Karpas-422 (cell line): ENCODE data around the gene NCKAP5. TPM values are rescaled to one million over a fixed set of nuclear protein-coding genes. Genes with fewer than 3 reads are reported as not detected.

ENCODE experiments used
- DNase-seq: peaks from one replicate; pipeline ENCODE4 v3.0.0-alpha.2; 2015
- H2AFZ ChIP-seq: fragments of 200-600 bp; sonication (generic); 2 replicates; pipeline ENCODE4 v1.6.1; 2014; ENCODE audit warnings: antibody characterized with exemption, low read length, mixed read lengths
- H3K27ac ChIP-seq: fragments of 200-600 bp; sonication (generic); 2 replicates; pipeline ENCODE4 v1.5.1; 2014; ENCODE audit warnings: mild to moderate bottlenecking, low read length, moderate library complexity
- H3K27me3 ChIP-seq: fragments of 200-600 bp; sonication (generic); 2 replicates; pipeline ENCODE4 v1.6.1; 2014; ENCODE audit warnings: low read length, mixed read lengths
- H3K36me3 ChIP-seq: fragments of 200-600 bp; sonication (generic); 2 replicates; pipeline ENCODE4 v1.6.1; 2014; ENCODE audit warnings: low read length, mixed read lengths; ENCODE audit not compliant: insufficient read depth
- H3K4me1 ChIP-seq: fragments of 200-600 bp; sonication (generic); 2 replicates; pipeline ENCODE4 v1.6.1; 2014; ENCODE audit warnings: mild to moderate bottlenecking, low read length, mixed read lengths
- H3K4me2 ChIP-seq: fragments of 200-600 bp; sonication (generic); 2 replicates; pipeline ENCODE4 v1.6.1; 2014; ENCODE audit warnings: low read length, low read depth, mild to moderate bottlenecking; ENCODE audit not compliant: poor library complexity, severe bottlenecking
- H3K4me3 ChIP-seq: fragments of 200-600 bp; sonication (generic); 2 replicates; pipeline ENCODE4 v1.5.1; 2014; ENCODE audit warnings: mild to moderate bottlenecking, antibody characterized with exemption, low read length, mixed read lengths
- H3K79me2 ChIP-seq: fragments of 200-600 bp; sonication (generic); 2 replicates; pipeline ENCODE4 v1.6.1; 2014; ENCODE audit warnings: mild to moderate bottlenecking, low read length, mixed read lengths
- H3K9ac ChIP-seq: fragments of 200-600 bp; sonication (generic); 2 replicates; pipeline ENCODE4 v1.6.0; 2014; ENCODE audit warnings: low read length
- H3K9me2 ChIP-seq: fragments of 200-600 bp; sonication (generic), shearing (Covaris generic); replicated peaks from 2 replicates; pipeline ENCODE4 v1.6.0; 2014; ENCODE audit warnings: mild to moderate bottlenecking, low read length, moderate library complexity; ENCODE audit not compliant: insufficient read depth
- H3K9me3 ChIP-seq: fragments of 300-700, 200-600 bp; sonication (generic); 2 replicates; pipeline ENCODE4 v1.6.1; 2014; ENCODE audit warnings: low read length, mixed read lengths
- H4K20me1 ChIP-seq: fragments of 200-600 bp; sonication (generic); 2 replicates; pipeline ENCODE4 v1.6.1; 2014; ENCODE audit warnings: mild to moderate bottlenecking, antibody characterized with exemption, low read length, low read depth; ENCODE audit not compliant: insufficient read depth
- total RNA-seq: library from RNA; depleted of rRNA; stranded (reverse); fragments of >200 nt; shearing (Covaris generic); gene quantifications from 2 replicates; pipeline ENCODE4 v1.2.3, GENCODE V29; 2014; ENCODE audit warnings: low replicate concordance

The NCKAP5 gene
- total RNA-seq, 1 experiment from 2014 or later: not detected

DNA sequence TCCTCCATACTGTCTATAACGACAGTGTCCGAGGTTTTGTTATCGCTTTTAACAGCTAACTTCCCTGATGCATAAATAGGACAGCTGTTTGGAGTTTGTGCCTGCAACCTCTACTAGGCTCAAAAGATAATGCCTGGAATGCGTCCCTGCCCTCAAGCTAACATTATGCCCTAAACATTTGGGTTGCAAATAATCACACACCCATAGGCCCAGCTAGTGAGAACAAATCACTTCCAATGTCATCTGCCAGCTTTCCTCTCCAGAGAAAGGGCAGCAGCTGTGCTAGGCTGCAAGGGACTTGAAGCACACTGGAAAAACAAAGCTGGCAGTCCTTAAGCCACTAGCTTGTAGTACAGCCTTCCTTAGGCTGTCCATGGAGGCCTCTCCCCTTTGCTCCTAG lies 696.4 kb downstream of the NCKAP5 start:
- Histone ChIP-seq H3K79me2 (no peaks in the 10 kb centered on the region), H2AFZ (no peak overlapping the region), H3K4me3 (no peak overlapping the region), H3K4me1 (no peaks in the 10 kb centered on the region), H3K27ac (no peak overlapping the region), H4K20me1 (no peaks in the 10 kb centered on the region), H3K9me2 (no peaks in the 10 kb centered on the region), H3K36me3 (no peaks in the 10 kb centered on the region), H3K9ac (no peak overlapping the region), H3K4me2 (no peak overlapping the region), H3K9me3 (no peaks in the 10 kb centered on the region), H3K27me3 (no peaks in the 10 kb centered on the region)
- DNase-seq: no peak

- Histone ChIP-seq H3K4me2 (no peak overlapping the region), H3K27ac (no peak overlapping the region), H3K4me3 (no peak overlapping the region), H3K9me2 (no peaks in the 10 kb centered on the region), H3K4me1 (no peaks in the 10 kb centered on the region), H3K9ac (no peak overlapping the region), H3K79me2 (no peaks in the 10 kb centered on the region), H2AFZ (no peak overlapping the region), H3K36me3 (no peaks in the 10 kb centered on the region), H3K9me3 (no peaks in the 10 kb centered on the region), H3K27me3 (0 out of 2 replicates have a peak, but pooled peaks cover 5% of the 10 kb centered on the region), H4K20me1 (no peaks in the 10 kb centered on the region)
- DNase-seq: no peak
These were observed 704.3 kb downstream of the NCKAP5 start for GRCh38 chr2:132863961-132864360.

DNA sequence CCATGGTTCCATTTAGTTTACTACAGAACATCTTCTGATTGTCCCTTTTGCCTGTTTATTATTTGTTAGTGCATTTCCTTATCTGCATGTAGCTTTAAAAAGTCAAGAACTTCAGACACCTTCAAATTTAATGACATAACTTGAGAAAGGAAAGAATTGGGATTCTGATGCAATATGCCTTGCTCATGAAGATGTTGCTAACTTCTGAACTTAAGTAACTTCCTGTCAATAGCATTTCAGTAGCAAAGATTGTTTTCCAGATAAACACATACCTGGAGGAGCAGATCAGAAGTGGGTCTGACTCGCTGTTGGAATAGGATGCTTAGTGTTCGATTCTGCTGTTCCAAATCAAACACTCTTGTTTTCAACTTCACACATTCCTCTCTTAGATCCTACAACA lies 708.0 kb downstream of the NCKAP5 start:
- Histone ChIP-seq H3K4me3 (no peak overlapping the region), H4K20me1 (no peaks in the 10 kb centered on the region), H3K79me2 (no peaks in the 10 kb centered on the region), H3K4me1 (no peaks in the 10 kb centered on the region), H3K36me3 (no peaks in the 10 kb centered on the region), H3K27me3 (0 out of 2 replicates have a peak, but pooled peaks cover 5% of the 10 kb centered on the region), H3K9me2 (no peaks in the 10 kb centered on the region), H3K4me2 (no peak overlapping the region), H3K27ac (no peak overlapping the region), H3K9ac (no peak overlapping the region), H3K9me3 (no peaks in the 10 kb centered on the region), H2AFZ (no peak overlapping the region)
- no peak for DNase-seq

- Histone ChIP-seq H3K36me3 (no peaks in the 10 kb centered on the region), H2AFZ (no peak overlapping the region), H3K9me3 (no peaks in the 10 kb centered on the region), H3K4me2 (no peak overlapping the region), H3K4me3 (no peak overlapping the region), H3K79me2 (no peaks in the 10 kb centered on the region), H3K9ac (no peak overlapping the region), H3K4me1 (no peaks in the 10 kb centered on the region), H3K27me3 (0 out of 2 replicates have a peak, but pooled peaks cover 5% of the 10 kb centered on the region), H4K20me1 (no peaks in the 10 kb centered on the region), H3K27ac (no peak overlapping the region), H3K9me2 (no peaks in the 10 kb centered on the region)
- no peak for DNase-seq
These were observed 708.7 kb downstream of the NCKAP5 start for GRCh38 chr2:132859590-132859989.

GRCh38 chr2:132857319-132857718 lies 710.9 kb downstream of the NCKAP5 start:
- H3K4me3 ChIP-seq: no peak overlapping the region
- H2AFZ ChIP-seq: no peak overlapping the region
- H3K79me2 ChIP-seq: no peaks in the 10 kb centered on the region
- DNase-seq: no peak
- H3K27ac ChIP-seq: no peak overlapping the region
- no peaks in the 10 kb centered on the region for H4K20me1 ChIP-seq
- H3K4me1 ChIP-seq: no peaks in the 10 kb centered on the region
- H3K9ac ChIP-seq: no peak overlapping the region
- no peaks in the 10 kb centered on the region for H3K9me2 ChIP-seq
- H3K36me3 ChIP-seq: no peaks in the 10 kb centered on the region
- H3K9me3 ChIP-seq: no peaks in the 10 kb centered on the region
- no peak overlapping the region for H3K4me2 ChIP-seq
- H3K27me3 ChIP-seq: 0 out of 2 replicates have a peak, but pooled peaks cover 5% of the 10 kb centered on the region

GRCh38 chr2:132850688-132851087 lies 717.6 kb downstream of the NCKAP5 start:
- Histone ChIP-seq H3K4me1 (no peaks in the 10 kb centered on the region), H3K27me3 (no peaks in the 10 kb centered on the region), H3K4me2 (no peak overlapping the region), H2AFZ (no peak overlapping the region), H3K79me2 (no peaks in the 10 kb centered on the region), H4K20me1 (no peaks in the 10 kb centered on the region), H3K9me2 (no peaks in the 10 kb centered on the region), H3K9me3 (no peaks in the 10 kb centered on the region), H3K4me3 (no peak overlapping the region), H3K27ac (no peak overlapping the region), H3K9ac (no peak overlapping the region), H3K36me3 (no peaks in the 10 kb centered on the region)
- DNase-seq: no peak

DNA sequence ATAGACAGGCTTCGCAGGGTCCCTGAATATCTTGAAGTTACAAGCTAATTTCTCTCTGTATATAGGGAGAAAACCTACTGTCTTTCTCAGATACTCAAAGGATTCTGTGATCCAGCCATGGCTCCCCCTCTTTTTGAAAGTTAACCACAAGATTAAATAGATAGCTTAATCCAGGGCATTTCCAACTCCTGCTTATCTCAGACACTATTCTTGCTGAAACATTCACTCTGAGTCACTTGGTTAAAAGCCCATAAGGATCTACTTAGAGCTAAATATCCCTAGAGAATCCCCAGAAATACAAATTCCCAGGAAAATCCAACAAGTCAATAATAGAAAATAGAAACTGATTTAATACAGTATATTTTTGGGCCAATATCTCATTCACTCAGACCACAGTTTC lies 719.1 kb downstream of the NCKAP5 start:
- DNase-seq: no peak
- no peaks in the 10 kb centered on the region for H3K9me3 ChIP-seq
- no peak overlapping the region for H3K27ac ChIP-seq
- H3K9ac ChIP-seq: no peak overlapping the region
- no peaks in the 10 kb centered on the region for H3K79me2 ChIP-seq
- H3K27me3 ChIP-seq: no peaks in the 10 kb centered on the region
- no peaks in the 10 kb centered on the region for H4K20me1 ChIP-seq
- H3K36me3 ChIP-seq: no peaks in the 10 kb centered on the region
- H3K4me1 ChIP-seq: no peaks in the 10 kb centered on the region
- no peak overlapping the region for H3K4me3 ChIP-seq
- no peak overlapping the region for H3K4me2 ChIP-seq
- no peaks in the 10 kb centered on the region for H3K9me2 ChIP-seq
- H2AFZ ChIP-seq: no peak overlapping the region

- H3K27ac ChIP-seq: no peak overlapping the region
- no peaks in the 10 kb centered on the region for H3K79me2 ChIP-seq
- H3K36me3 ChIP-seq: no peaks in the 10 kb centered on the region
- no peak for DNase-seq
- H2AFZ ChIP-seq: no peak overlapping the region
- H3K4me2 ChIP-seq: no peak overlapping the region
- no peaks in the 10 kb centered on the region for H3K4me1 ChIP-seq
- H3K9ac ChIP-seq: no peak overlapping the region
- no peaks in the 10 kb centered on the region for H3K27me3 ChIP-seq
- no peak overlapping the region for H3K4me3 ChIP-seq
- H3K9me2 ChIP-seq: no peaks in the 10 kb centered on the region
- no peaks in the 10 kb centered on the region for H4K20me1 ChIP-seq
- no peaks in the 10 kb centered on the region for H3K9me3 ChIP-seq
These were observed 722.9 kb downstream of the NCKAP5 start for GRCh38 chr2:132845339-132845738.

DNA sequence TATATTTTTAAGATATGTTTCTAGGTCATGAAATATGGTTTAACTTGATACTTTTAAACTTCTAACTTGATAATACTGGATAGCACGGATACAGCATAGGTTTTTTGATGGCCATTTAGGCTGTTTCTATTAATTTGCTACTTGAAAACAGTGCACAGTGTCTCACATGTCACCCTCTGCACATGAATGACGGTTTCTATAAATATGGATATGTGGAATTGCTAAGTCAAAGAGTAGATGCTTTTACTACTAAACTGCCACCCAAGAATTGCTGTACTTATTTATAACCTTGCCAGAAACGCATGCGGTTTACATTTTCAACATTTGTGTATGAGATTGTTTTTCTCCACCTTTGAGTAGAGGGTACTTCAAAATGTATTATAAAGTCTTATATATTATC lies 723.7 kb downstream of the NCKAP5 start:
- DNase-seq: no peak

More for the DNA sequence above, 723.7 kb downstream of the NCKAP5 start:
- H3K4me2 ChIP-seq: no peak overlapping the region
- H4K20me1 ChIP-seq: no peaks in the 10 kb centered on the region
- no peak overlapping the region for H3K27ac ChIP-seq
- H3K27me3 ChIP-seq: no peaks in the 10 kb centered on the region
- H3K79me2 ChIP-seq: no peaks in the 10 kb centered on the region
- H3K4me1 ChIP-seq: no peaks in the 10 kb centered on the region
- no peaks in the 10 kb centered on the region for H3K36me3 ChIP-seq
- H3K9ac ChIP-seq: no peak overlapping the region
- no peaks in the 10 kb centered on the region for H3K9me3 ChIP-seq
- H3K9me2 ChIP-seq: no peaks in the 10 kb centered on the region
- H3K4me3 ChIP-seq: no peak overlapping the region
- no peak overlapping the region for H2AFZ ChIP-seq
